ENCODE measurements around the gene KCNN3.

KCNN3 gene

DNA sequence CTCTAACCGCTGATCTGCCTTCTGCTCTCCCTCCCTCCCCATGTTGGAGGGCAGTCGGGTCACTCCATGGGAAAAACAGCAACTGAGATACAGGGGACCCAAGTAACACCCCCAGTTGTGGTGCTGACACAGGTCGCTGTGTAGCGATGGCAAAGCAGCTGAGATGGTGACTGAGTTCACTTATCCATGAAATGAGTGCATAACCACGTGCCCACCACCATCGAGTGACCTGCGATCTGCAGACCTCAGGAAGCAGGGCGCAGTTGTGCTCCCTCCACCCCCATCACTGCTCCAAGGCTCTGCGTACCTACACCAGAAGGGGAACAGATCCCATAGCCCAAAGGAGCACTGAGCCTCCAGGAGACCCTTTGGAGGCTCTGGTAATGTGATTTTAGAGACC, 31.1 kb downstream of the KCNN3 start:
- no peak for DNase-seq

DNA sequence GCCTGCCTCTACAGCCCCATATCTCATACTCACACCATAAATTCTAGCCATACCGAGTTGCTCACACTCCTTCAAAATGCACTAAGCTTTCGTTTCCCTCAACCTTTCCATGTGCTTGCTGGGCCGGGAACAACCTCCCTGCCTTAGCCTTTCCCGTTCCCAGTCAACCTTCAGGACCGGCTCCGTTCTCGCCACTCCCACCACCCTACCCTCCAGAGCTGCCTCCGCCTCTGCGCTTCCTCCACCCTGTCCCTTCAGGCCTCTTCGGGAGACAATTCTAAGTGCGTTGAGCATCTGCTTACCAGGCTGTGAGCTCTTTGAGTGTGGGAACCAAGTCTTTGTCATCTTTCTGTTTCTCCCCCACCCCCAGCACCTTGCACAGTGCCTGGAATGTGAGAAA, 31.6 kb downstream of the KCNN3 start:
- DNase-seq: no peak

GRCh38 chr1:154837672-154838171, 32.4 kb downstream of the KCNN3 start:
- no peak for DNase-seq

- DNase-seq: no peak
Observed at GRCh38 chr1:154837034-154837671, 32.9 kb downstream of the KCNN3 start.

DNA sequence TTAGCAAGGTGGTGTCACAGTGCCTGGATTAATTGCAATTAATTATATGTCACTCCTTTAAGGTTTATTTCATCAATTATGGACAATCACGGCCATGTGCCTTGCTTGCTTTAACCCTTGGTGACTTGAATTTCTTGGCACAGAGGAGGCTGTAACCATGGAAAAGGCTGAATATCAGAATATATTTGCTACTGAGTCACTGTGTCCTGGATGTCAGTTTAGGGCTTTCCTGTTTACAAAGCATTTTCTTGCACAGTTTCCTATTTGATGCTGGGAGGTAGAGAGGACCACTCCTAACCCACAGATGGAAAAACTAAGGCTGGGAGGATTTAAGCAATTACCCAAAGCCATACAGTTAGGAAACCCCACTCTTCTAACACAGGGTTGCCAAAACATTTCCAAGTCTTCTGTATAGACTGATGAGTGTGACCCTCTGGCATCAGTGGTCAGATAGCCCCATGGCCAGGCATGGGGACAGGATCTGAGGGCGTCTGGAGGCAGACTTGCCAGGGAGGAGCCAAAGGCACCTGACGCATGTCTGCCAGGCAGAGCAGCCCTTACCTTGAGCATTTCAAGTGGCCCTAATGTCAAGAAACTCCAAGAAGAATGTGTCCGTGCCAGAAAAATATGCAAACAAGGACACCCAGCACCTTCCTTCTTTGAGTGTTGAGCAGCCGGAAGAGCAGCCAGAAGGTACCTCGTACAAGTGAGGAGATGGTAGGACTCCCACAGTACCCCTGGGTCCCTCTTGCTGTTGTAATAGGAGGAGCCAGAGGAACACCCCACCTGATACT, 34.4 kb downstream of the KCNN3 start:
- DNase-seq: no peak

- no peak for DNase-seq
Observed at GRCh38 chr1:154833841-154834240, 36.2 kb downstream of the KCNN3 start.

DNA sequence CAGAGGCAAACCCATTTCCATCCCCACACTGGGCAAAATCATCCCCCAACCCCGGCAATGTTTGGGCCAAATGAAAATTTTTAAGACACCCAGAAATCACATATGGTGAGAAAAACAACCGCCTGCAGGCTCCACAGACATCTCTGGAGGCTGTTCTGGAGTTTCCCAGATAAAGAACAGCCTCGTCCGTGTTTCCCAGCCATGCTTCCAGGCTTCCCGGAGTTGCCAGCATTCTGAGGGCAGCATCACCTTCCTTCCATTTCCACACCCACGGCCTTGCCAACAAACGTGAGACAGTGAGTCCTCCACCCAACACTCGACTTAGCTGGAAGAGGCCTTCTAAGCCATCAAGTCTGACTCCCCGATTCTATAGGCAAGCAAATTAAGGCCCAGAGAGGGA, 36.9 kb downstream of the KCNN3 start:
- DNase-seq: no peak

DNA sequence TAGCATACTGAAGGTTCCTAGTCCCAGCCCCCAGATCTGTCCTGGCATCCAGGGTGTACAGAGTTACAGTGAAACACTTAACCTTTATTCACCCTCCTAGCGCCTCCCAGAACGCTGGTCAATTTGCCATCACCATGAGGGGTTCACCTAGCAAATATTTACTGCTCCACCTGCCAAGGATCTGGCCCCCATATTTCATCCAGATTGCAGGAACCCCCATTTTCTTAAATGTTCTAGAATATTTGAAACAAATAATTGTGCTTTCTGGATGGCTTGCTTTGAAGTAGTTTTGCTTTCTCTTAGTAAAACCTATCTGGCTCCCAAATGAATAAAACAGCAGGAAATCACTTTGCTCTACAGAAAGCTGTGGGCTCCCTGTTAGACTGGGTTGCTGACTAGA, 37.7 kb downstream of the KCNN3 start:
- no peak for DNase-seq

DNA sequence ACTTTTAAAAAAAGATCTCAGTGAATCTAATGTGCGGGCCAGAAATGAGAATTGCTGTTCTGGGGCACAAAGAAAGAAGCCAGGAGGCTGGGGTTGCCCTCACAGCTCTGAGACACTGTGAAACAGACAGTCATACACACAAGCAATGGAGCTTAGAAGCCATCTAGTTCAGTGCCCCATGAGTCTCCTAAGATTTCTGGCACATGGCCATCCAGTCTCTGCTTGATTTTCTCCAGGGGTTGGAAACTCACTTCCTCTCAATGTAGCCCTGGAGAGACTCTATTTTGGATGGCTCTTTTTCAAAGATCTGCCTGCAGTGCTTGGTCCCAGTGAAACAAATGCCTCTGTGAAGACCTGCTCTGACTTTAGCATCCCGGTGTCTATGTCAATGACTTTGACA, 38.6 kb downstream of the KCNN3 start:
- DNase-seq: no peak

DNA sequence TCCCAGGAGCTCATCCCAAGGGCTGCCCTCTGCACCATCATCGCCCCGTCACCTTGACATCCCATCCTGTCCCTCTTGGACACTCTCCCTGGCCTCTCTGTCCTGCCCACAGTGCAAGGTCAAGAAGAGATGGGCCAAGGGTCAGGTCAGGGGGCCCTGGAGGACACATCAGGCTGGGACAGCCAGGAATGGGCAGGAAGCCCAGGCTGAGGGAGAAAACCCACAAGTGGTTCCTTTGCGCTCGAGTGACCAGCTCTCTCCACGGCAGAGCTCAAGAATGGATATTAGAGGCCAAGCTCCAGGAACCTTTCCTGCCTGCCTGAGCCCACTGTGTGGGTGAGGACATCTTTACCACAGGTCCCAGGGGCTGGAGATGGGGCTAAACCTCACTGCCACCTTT, 41.0 kb downstream of the KCNN3 start:
- DNase-seq: no peak

GRCh38 chr1:154824179-154825000, 45.7 kb downstream of the KCNN3 start:
- DNase-seq: no peak

DNA sequence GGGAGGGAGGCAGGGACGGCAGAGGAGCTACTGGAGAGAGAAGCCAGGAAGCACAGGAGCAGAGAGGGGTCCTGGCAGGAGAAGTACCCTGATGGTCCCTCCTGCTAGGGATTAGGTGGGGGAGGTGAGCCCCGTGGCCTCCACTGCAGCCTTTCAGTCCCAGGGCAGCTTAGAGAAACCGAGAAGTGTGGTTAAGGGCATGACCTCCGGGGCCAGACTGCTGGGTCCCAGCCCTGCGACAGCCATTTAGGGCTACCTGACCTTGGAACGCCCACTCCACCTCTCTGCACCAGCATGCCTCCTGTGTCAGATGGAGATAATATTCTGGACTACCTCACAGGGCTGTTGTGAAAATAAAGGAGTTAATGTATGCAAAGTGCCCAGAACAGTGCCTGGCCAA, 47.4 kb downstream of the KCNN3 start:
- DNase-seq: no peak

- no peak for DNase-seq
Observed at GRCh38 chr1:154822233-154822632, 47.8 kb downstream of the KCNN3 start.

- no peak for DNase-seq
Observed at GRCh38 chr1:154821083-154821482, 49.0 kb downstream of the KCNN3 start.

DNA sequence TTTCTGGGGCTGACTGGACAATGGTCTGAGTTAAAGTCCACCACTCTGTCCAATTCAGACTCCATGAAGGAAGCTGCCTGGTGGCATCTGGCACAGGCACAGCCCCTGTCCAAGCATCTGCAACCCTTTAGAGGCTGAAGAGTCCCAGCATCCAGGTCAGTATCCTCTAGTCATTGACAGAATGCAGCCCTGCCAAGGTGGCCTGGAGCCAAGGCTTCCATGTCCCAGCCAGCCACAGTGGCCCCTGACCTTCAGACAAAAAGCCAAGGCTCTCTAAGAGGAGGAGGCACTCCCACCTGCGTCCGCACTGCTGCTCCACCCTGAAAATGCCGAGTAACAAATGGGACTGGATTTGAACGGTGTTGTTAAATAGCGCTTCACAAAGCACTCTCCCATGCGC, 49.4 kb downstream of the KCNN3 start:
- DNase-seq: no peak

GRCh38 chr1:154819628-154820590, 50.2 kb downstream of the KCNN3 start:
- peak in 1 of 2 donors; percentile 24 for DNase-seq

DNA sequence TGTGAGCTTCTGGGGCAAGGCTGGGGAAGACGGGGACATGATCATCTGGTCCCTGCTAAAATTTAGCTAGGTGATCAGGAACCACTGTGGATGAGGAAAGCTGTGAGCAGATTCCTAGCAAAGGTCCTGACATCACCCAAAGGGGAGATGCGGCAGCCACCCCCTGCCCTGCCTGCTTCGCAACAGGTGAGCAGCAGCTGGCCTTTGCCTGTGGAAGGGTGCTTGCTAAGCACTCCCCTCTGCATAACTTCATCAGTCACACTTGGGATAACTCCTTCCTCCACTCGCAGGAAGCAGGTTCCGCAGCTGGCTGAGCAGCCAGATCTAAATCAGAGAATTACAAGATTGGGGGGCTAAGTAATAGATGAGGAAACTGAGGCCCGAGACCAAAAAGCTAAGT, 51.2 kb downstream of the KCNN3 start:
- no peak for DNase-seq

DNA sequence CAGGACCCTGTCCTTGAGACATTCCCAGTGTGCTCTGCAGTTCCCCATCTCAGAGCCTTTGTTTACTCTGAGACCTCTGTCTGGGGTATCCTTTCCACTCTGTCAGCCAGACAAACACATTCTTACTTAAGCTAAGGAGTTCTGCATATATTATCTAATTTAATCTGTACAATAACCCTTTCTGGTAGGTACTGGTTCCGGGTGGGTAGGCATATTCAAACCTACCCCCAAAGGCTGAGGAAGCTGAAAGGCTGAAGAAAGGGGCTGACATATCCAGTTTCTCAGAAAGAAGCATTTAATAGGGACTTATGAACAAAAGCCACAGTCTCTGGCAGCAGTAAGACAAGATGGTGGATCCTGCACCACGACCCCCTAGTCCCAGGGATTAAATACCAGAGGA, 53.1 kb downstream of the KCNN3 start:
- DNase-seq: no peak

GRCh38 chr1:154816369-154816768, 53.7 kb downstream of the KCNN3 start:
- no peak for DNase-seq

GRCh38 chr1:154813846-154814505, 56.1 kb downstream of the KCNN3 start:
- DNase-seq: no peak

DNA sequence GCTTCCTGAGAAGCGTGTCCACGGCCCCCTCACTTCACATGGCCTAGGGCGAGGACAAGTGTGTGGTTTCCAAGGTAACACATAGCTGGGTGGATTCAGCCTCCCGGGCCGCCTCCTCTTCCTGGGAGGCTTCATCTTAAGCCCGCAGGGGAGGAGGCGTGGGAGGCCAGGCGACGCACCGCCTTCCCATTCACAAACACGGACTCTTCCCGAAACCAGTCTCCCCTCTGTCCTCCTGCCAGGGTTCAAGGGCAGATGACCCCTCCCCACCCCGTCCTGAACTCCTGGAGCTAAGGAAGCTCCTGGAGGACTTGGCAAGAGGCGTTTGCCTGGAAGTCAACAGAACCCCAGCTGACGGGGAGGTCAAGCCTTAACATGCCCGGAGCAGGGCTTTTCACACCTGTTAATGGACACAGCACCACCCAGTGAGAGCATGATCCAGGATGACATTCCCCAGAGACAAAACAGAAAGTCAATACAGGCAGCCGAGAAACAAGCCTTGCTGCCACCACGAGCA, 56.7 kb downstream of the KCNN3 start:
- DNase-seq: no peak

DNA sequence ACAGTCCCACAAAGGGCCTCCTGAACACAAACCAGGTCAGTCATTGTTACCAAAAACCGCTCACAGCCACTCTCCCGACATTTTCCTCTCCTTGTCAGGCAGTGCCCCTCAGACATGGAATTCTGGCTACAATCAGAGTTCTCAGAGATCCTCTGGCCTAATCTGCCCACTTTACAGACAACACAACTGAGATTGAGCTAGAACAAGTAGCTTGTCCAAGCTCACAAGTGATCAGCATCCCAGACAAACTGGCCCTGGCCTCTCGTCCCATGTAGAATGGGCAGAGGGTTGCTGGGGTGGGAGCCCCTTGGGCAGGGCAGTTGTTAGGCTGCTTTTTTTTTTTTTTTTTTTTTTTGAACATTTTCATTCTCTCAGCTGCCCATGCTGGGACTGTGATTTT, 57.2 kb downstream of the KCNN3 start:
- DNase-seq: no peak
